Pancreas (tissue), 10 donors: ENCODE results near the gene PARP2. TPM values are rescaled to one million over a fixed set of nuclear protein-coding genes. Genes with fewer than 3 reads are reported as not detected.
"Not testable (repeated sequence)": the region's sequence is repeated elsewhere in the genome, so short reads cannot be mapped to it uniquely, and the experiment has no call there.

Experiments used
- ATAC-seq, 4 donors: fragments of 200-7000 bp; cut with Tn5 transposase; one replicate each; pipeline versions ENCODE4 v1.8.0 to v1.9.1; 2020; ENCODE audit warnings: mild to moderate bottlenecking in 4 of 4, moderate library complexity in 4 of 4
- DNase-seq, 6 donors: peaks; one replicate each; pipeline ENCODE4 v3.0.0-alpha.2; 2020
- FAIRE-seq: peaks from 2 replicates; lab custom pipeline; 2012; peaks lifted over from hg19 to GRCh38; lab: Jason Lieb, UNC
- H3K27ac ChIP-seq, 4 donors: fragments of 200-600 bp; sonication (generic); 1 replicate in 3 of 4; 2 replicates in 1 of 4; pipeline versions ENCODE4 v1.5.0 to v1.8.0; 2020
- H3K27me3 ChIP-seq, 4 donors: fragments of 200-600 bp; one replicate each; pipeline ENCODE4 v1.8.0; 2021
- H3K36me3 ChIP-seq, 3 donors: fragments of 200-600 bp; sonication (generic) in 1 of 3; one replicate each; pipeline versions ENCODE4 v1.5.0 to v1.8.0; 2020 to 2021
- H3K4me1 ChIP-seq, 3 donors: fragments of 200-600 bp; one replicate each; pipeline ENCODE4 v1.8.0; 2021
- H3K4me3 ChIP-seq, 4 donors: fragments of 200-600 bp; sonication (generic) in 2 of 4; one replicate each; pipeline versions ENCODE4 v1.5.0 to v1.8.0; 2020 to 2021
- H3K9me3 ChIP-seq, 4 donors: fragments of 200-600 bp; one replicate each; pipeline ENCODE4 v1.8.0; 2021
- CTCF ChIP-seq, 4 donors: fragments of 200-600 bp; sonication (generic) in 3 of 4; IDR thresholded peaks; one replicate each; pipeline versions ENCODE4 v1.5.0 to v1.8.0; 2021; ENCODE audit warnings: antibody characterized with exemption in 4 of 4
- WGBS, 2 donors: extraction: QIAGEN DNeasy Blood & Tissue Kit; methylation state at CpG; one replicate each; pipeline ENCODE4 v1.1.7; 2013; 5-methylcytosine and 5-hydroxymethylcytosine counted together
- intact Hi-C, 3 donors: fragments of 100-400 bp; cut with DNase I; formaldehyde crosslinking; loops; one replicate each; pipeline versions ENCODE4 v1.11.1 to v1.14.2; 2022
- polyA plus RNA-seq, 2 donors: library from polyadenylated mRNA; stranded (reverse); fragments of 200-250 nt; gene quantifications; one replicate each; pipeline ENCODE4 v1.2.3, GENCODE V29; 2013
- total RNA-seq, 6 donors: library from RNA; stranded (reverse); fragmentation: NEBNext Ultra II Directional in 4 of 6; extraction: Animal tissue kit (Norgen Biotek cat#: 25700) in 4 of 6; gene quantifications; one replicate each; pipeline versions ENCODE4 v1.2.1 to v1.2.4, GENCODE V29; 2021 to 2023
- donor health status: healthy with polysubstance abuse.
- donor health status: DM: no; HTN: no; CAD: no; lungs with moderate emphysema.
- donor health status: DM: no; HTN: no; CAD: no.
- donor health status: control.
- donor health status: control.
- donor health status: Bipolar disorder and iron deficiency.
- donor health status: DM: yes; HTN: yes; CAD: no.
- donor health status: DM: no; HTN: no; CAD: no.
- donor health status: DM: no; HTN: no; CAD: no.
- donor health status: DM: yes; HTN: yes; CAD: no.

PARP2 gene
- total and polyA plus RNA-seq, 8 donors, result 6.1 to 21.8 (median 10.4) TPM

GRCh38 chr14:20350282-20350681 is 6.8 kb downstream of the PARP2 start:
- FAIRE-seq (no peak), DNase-seq (no peak), ATAC-seq (no peak)
- Histone ChIP-seq H3K27ac (no peak overlapping the region), H3K9me3 (no peaks in the 10 kb centered on the region), H3K36me3 (peaks cover 4 to 29% (median 7%) of the 10 kb centered on the region in 3 donors), H3K4me1 (no peaks in the 10 kb centered on the region), H3K27me3 (no peaks in the 10 kb centered on the region), H3K4me3 (no peak overlapping the region)
- intact Hi-C loops, result no loop called here
- 96 to 100% methylated on average over 2 of the region's 2 CpGs for WGBS, 2 donors
- TF ChIP-seq CTCF (IDR thresholded peaks at IDR 0.05), result no peak

DNA sequence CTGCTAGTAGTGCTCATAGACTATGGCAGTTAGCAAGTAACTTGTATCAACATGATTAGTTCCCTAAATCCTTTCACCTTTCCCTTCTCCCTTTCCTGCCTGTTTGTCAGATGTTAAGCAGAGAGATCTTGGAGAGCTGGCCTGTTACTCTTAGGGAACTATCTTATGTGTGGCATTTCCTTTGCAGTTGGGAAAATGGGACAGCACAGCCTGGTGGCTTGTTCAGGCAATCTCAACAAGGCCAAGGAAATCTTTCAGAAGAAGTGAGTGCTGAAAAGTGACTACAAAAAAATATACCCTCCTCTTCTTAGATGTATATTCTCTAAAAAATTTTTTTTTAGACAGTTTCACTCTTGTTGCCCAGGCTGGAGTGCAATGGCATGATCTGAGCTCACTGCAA is 7.4 kb downstream of the PARP2 start:
- H3K9me3 ChIP-seq, result no peaks in the 10 kb centered on the region
- ATAC-seq (no peak), FAIRE-seq (no peak), DNase-seq (no peak)
- no peak overlapping the region for H3K27ac ChIP-seq
- H3K4me3 ChIP-seq, result no peak overlapping the region
- H3K27me3 ChIP-seq, result no peaks in the 10 kb centered on the region
- H3K36me3 ChIP-seq, result peaks cover 4 to 29% (median 7%) of the 10 kb centered on the region in 3 donors
- intact Hi-C loops, result no loop called here
- H3K4me1 ChIP-seq, result no peaks in the 10 kb centered on the region
- TF ChIP-seq CTCF (IDR thresholded peaks at IDR 0.05), result no peak

DNA sequence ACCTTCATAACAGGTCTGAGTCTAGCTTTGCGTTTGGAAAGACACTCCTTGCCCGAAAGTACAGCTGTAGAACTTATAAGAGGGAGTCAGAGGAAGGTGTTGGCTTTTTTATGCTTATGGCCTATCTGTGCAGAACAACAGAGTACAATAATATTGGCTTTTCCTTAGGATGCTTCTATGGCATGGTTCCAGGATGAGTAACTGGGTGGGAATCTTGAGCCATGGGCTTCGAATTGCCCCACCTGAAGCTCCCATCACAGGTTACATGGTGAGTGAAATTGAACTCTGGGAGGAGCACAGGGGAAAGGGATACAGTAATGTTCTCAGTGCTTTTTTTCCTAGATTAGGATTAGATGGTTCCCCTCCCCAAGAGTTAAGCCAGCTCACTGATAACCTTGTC is 13.0 kb downstream of the PARP2 start:
- WGBS, 2 donors, result 93 to 94% methylated on average over 3 of the region's 3 CpGs
- peaks cover 3 to 44% (median 10%) of the 10 kb centered on the region in 3 donors for H3K36me3 ChIP-seq
- no peak for ATAC-seq
- no peaks in the 10 kb centered on the region for H3K9me3 ChIP-seq
- DNase-seq, result no peak
- no peak overlapping the region for H3K27ac ChIP-seq
- FAIRE-seq, result no peak
- no peak overlapping the region for H3K4me3 ChIP-seq
- intact Hi-C loops, result no loop called here
- H3K4me1 ChIP-seq, result no peaks in the 10 kb centered on the region
- TF ChIP-seq CTCF (IDR thresholded peaks at IDR 0.05), result no peak
- no peaks in the 10 kb centered on the region for H3K27me3 ChIP-seq

GRCh38 chr14:20358474-20358873 is 15.0 kb downstream of the PARP2 start:
- peaks cover 3 to 29% (median 10%) of the 10 kb centered on the region in 3 donors for H3K36me3 ChIP-seq
- 81 to 91% methylated on average over 3 of the region's 3 CpGs for WGBS, 2 donors
- intact Hi-C loops, H3K4me1 ChIP-seq, H3K27me3 ChIP-seq, H3K4me3 ChIP-seq, FAIRE-seq, H3K27ac ChIP-seq, DNase-seq, H3K9me3 ChIP-seq, ATAC-seq: not testable (repeated sequence)

GRCh38 chr14:20365928-20366327 is 22.5 kb downstream of the PARP2 start:
- Histone ChIP-seq H3K27ac (no peak overlapping the region), H3K4me3 (no peak overlapping the region), H3K9me3 (no peaks in the 10 kb centered on the region), H3K4me1 (no peaks in the 10 kb centered on the region), H3K27me3 (no peaks in the 10 kb centered on the region), H3K36me3 (peaks cover 7 to 28% (median 7%) of the 10 kb centered on the region in 3 donors)
- intact Hi-C loops, result no loop called here
- FAIRE-seq, result no peak
- no peak for DNase-seq
- no peak for TF ChIP-seq CTCF (IDR thresholded peaks at IDR 0.05)
- no peak for ATAC-seq
